A549 treated with AZD9567 at 1 μM for 4 hours (cell line): ENCODE results near the gene RNASE1. TPM values are rescaled to one million over a fixed set of nuclear protein-coding genes. Genes with fewer than 3 reads are reported as not detected.

ENCODE experiments used
- total RNA-seq: library from RNA; stranded (reverse); fragments of 200-300 nt; extraction: Qiagen RNA extraction; gene quantifications from 5 replicates; pipeline ENCODE4 v1.2.3, GENCODE V29; 2022; ENCODE audit not compliant: insufficient read depth

The RNASE1 gene
- total RNA-seq, result 0.19 to 0.39 TPM (median 0.29 TPM) in 4 of 5 replicates, not detected in the other

GRCh38 chr14:20802341-20803084 is at the start of gene RNASE1:
Gene RNASE1, minus strand, starts transcription at chr14:20802844. Its CDS starts 776 bp downstream, at chr14:20802068.

Other genes starting within 250 kb of the RNASE1 start
- not detected in 5 replicates for gene RNASE9, start 241.8 kb downstream of the RNASE1 start, total RNA-seq
- gene RNASE11, start 214.8 kb downstream of the RNASE1 start, total RNA-seq, result not detected in 5 replicates
- not detected in 5 replicates for gene RNASE12, start 211.5 kb downstream of the RNASE1 start, total RNA-seq
- gene OR6S1, start 161.2 kb downstream of the RNASE1 start, total RNA-seq, result not detected in 5 replicates
- 7.2 to 9.3 TPM (median 7.5 TPM) in 5 replicates for gene RNASE4, start 118.3 kb downstream of the RNASE1 start, total RNA-seq
- 7.4 to 10.8 TPM (median 9.1 TPM) in 5 replicates for gene ANG, start 114.1 kb downstream of the RNASE1 start, total RNA-seq
- gene EDDM3A, start 57.0 kb downstream of the RNASE1 start, total RNA-seq, result not detected in 5 replicates
- not detected in 5 replicates for gene EDDM3B, start 34.4 kb downstream of the RNASE1 start, total RNA-seq
- gene RNASE6, start 21.6 kb downstream of the RNASE1 start, total RNA-seq, result not detected in 5 replicates
- not detected in 5 replicates for gene RNASE3, start 88.5 kb upstream of the RNASE1 start, total RNA-seq
- not detected in 5 replicates for gene RNASE2, start 152.6 kb upstream of the RNASE1 start, total RNA-seq
- gene METTL17, start 187.1 kb upstream of the RNASE1 start, total RNA-seq, result 57.7 to 80.3 TPM (median 76.2 TPM) in 5 replicates
- 0.06 to 0.08 TPM in 2 of 5 replicates, not detected in the others for gene SLC39A2, start 196.4 kb upstream of the RNASE1 start, total RNA-seq
- 1.3 to 2.8 TPM (median 2.4 TPM) in 5 replicates for gene NDRG2, start 222.2 kb upstream of the RNASE1 start, total RNA-seq
- gene TPPP2, start 227.4 kb upstream of the RNASE1 start, total RNA-seq, result not detected in 5 replicates
- gene RNASE13, start 232.0 kb upstream of the RNASE1 start, total RNA-seq, result not detected in 5 replicates
- gene RNASE7, start 239.5 kb upstream of the RNASE1 start, total RNA-seq, result not detected in 5 replicates